Measurements from ENCODE around the gene AMBRA1.

Gene AMBRA1

GRCh38 chr11:46421257-46421880, 172.5 kb downstream of the AMBRA1 start:
- TF ChIP-seq, protein P1, sequence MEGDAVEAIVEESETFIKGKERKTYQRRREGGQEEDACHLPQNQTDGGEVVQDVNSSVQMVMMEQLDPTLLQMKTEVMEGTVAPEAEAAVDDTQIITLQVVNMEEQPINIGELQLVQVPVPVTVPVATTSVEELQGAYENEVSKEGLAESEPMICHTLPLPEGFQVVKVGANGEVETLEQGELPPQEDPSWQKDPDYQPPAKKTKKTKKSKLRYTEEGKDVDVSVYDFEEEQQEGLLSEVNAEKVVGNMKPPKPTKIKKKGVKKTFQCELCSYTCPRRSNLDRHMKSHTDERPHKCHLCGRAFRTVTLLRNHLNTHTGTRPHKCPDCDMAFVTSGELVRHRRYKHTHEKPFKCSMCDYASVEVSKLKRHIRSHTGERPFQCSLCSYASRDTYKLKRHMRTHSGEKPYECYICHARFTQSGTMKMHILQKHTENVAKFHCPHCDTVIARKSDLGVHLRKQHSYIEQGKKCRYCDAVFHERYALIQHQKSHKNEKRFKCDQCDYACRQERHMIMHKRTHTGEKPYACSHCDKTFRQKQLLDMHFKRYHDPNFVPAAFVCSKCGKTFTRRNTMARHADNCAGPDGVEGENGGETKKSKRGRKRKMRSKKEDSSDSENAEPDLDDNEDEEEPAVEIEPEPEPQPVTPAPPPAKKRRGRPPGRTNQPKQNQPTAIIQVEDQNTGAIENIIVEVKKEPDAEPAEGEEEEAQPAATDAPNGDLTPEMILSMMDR (IDR thresholded peaks at IDR 0.05; ENCODE audit: insufficient read depth, low read depth, low read length, missing control alignments): no peak
- H3K4me3 ChIP-seq (ENCODE audit: low read depth, low read length): no peak overlapping the region

DNA sequence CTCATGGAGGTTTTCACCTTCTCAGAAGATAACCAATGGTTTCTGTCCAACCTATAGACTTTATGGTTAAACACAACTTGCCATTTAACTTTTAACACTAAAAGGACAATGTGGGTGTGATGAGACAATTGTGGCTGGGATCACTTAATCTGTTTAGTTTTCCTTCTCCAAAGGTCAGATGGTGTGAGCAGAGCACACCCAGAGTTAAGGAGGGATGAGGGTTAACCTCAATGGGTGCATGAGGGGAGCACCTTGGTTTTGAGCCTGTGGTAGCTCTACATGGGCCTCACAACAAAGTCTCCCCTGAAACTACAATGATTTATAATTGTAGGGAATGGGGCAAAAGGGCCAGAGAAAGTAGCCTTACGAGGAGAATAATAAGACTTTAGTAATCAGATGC, 173.3 kb downstream of the AMBRA1 start:
- no peak overlapping the region for H3K4me3 ChIP-seq (ENCODE audit: low read depth, low read length)
- DNase-seq (ENCODE audit: low read depth): no peak
- TF ChIP-seq, protein P1 (IDR thresholded peaks at IDR 0.05; ENCODE audit: insufficient read depth, low read depth, low read length, missing control alignments): no peak

More at GRCh38 chr11:46421257-46421880, 172.5 kb downstream of the AMBRA1 start:
- no peak for DNase-seq (ENCODE audit: low read depth)

DNA sequence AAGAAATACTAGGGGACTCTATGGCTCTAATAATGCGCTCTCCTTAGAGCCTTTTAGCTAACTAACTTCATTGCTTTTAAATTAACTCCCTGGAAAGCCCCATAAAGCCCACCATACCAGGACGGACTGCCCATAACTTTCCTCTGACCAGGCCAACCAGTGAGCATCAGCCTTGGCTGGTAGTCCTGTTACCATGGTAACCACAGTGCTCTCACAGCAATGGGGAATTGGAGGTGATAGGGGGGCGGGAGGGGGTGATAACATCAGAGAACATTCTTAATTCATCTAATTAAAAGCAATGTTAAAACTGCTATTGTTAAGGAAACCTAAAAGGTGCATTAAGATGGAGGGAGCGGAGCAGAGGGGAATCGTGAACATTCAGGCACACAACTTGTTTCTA, 175.1 kb downstream of the AMBRA1 start:
- no peak for DNase-seq (ENCODE audit: low read depth)
- TF ChIP-seq, protein P1 (IDR thresholded peaks at IDR 0.05; ENCODE audit: insufficient read depth, low read depth, low read length, missing control alignments): no peak
- no peak overlapping the region for H3K4me3 ChIP-seq (ENCODE audit: low read depth, low read length)

- TF ChIP-seq, protein P1 (IDR thresholded peaks at IDR 0.05; ENCODE audit: insufficient read depth, low read depth, low read length, missing control alignments): no peak
- no peak for DNase-seq (ENCODE audit: low read depth)
- H3K4me3 ChIP-seq (ENCODE audit: low read depth, low read length): no peak overlapping the region
Measured at GRCh38 chr11:46417711-46418110, 176.1 kb downstream of the AMBRA1 start.

- TF ChIP-seq, protein P1 (IDR thresholded peaks at IDR 0.05; ENCODE audit: insufficient read depth, low read depth, low read length, missing control alignments): no peak
- no peak overlapping the region for H3K4me3 ChIP-seq (ENCODE audit: low read depth, low read length)
- no peak for DNase-seq (ENCODE audit: low read depth)
Measured at GRCh38 chr11:46414879-46415278, 178.9 kb downstream of the AMBRA1 start.

DNA sequence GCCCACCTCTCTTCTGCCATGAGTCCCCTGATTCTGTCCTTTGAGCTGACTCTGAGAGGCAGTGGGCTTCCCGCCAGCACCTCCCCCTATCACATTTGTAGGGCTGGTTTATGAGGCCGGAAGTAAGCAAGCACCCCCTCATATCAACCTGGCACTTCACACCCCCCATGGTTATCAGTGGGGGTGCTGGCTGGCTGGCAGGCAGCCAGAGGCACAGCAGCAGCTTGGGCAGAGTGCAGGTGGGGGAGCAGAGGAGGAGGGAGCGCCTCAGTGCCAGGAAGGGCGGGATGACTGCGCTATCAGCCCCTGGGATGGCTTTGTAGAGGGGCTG, 179.4 kb downstream of the AMBRA1 start:
- no peak overlapping the region for H3K4me3 ChIP-seq (ENCODE audit: low read depth, low read length)
- TF ChIP-seq, protein P1 (IDR thresholded peaks at IDR 0.05; ENCODE audit: insufficient read depth, low read depth, low read length, missing control alignments): no peak
- no peak for DNase-seq (ENCODE audit: low read depth)

All from GM12865 (cell line).